Neural progenitor cell (in vitro differentiated cells): Measurements from ENCODE around the gene ANK3. TPM values are rescaled to one million over a fixed set of nuclear protein-coding genes. Genes with fewer than 3 reads are reported as not detected.

ENCODE experiments used
- DNase-seq: peaks from one replicate; pipeline ENCODE4 v3.0.0-alpha.2; 2016; ENCODE audit warnings: low spot score
- H2AFZ ChIP-seq: fragments of 200-600 bp; sonication (generic); replicated peaks from 2 replicates; pipeline ENCODE4 v1.6.1; 2016; ENCODE audit warnings: antibody characterized with exemption
- H3F3A ChIP-seq: fragments of 200-600 bp; sonication (generic); 2 replicates; pipeline ENCODE4 v1.6.1; 2016; ENCODE audit warnings: antibody characterized with exemption, low read depth
- H3K27ac ChIP-seq: fragments of 200-600 bp; sonication (generic); 2 replicates; pipeline ENCODE4 v1.5.1; 2016; ENCODE audit warnings: mild to moderate bottlenecking
- H3K27me3 ChIP-seq: fragments of 200-600 bp; sonication (generic); 2 replicates; pipeline ENCODE4 v1.6.1; 2016; ENCODE audit warnings: mild to moderate bottlenecking, moderate library complexity
- H3K36me3 ChIP-seq: fragments of 200-600 bp; sonication (generic); 2 replicates; pipeline ENCODE4 v1.5.1; 2016
- H3K4me1 ChIP-seq: fragments of 200-600 bp; sonication (generic); 2 replicates; pipeline ENCODE4 v1.6.1; 2016; ENCODE audit warnings: mixed run types
- H3K4me2 ChIP-seq: fragments of 200-600 bp; sonication (generic); 2 replicates; pipeline ENCODE4 v1.6.1; 2016
- H3K4me3 ChIP-seq: fragments of 200-600 bp; sonication (generic); 2 replicates; pipeline ENCODE4 v1.5.1; 2016
- H3K79me2 ChIP-seq: fragments of 200-600 bp; sonication (generic); 2 replicates; pipeline ENCODE4 v1.6.1; 2016; ENCODE audit warnings: low read depth
- H3K9ac ChIP-seq: fragments of 200-600 bp; sonication (generic); 2 replicates; pipeline ENCODE4 v1.6.1; 2016
- H3K9me3 ChIP-seq: fragments of 200-600 bp; sonication (generic); 2 replicates; pipeline ENCODE4 v1.5.1; 2016; ENCODE audit warnings: low read depth
- H4K20me1 ChIP-seq: fragments of 200-600 bp; sonication (generic); 2 replicates; pipeline ENCODE4 v1.6.1; 2016; ENCODE audit warnings: low read depth
- H3K27ac Mint-ChIP-seq: 3 replicates; pipeline ENCODE4 v1.8.0; 2021; ENCODE audit warnings: mixed read lengths
- H3K27me3 Mint-ChIP-seq: 2 replicates; pipeline ENCODE4 v1.8.0; 2022; ENCODE audit warnings: low read depth, mild to moderate bottlenecking, inconsistent platforms, moderate library complexity, mixed read lengths; ENCODE audit not compliant: insufficient read depth
- H3K36me3 Mint-ChIP-seq: 3 replicates; pipeline ENCODE4 v1.8.0; 2021; ENCODE audit warnings: mixed read lengths
- H3K4me1 Mint-ChIP-seq: 3 replicates; pipeline ENCODE4 v1.8.0; 2021; ENCODE audit warnings: mixed read lengths
- H3K4me3 Mint-ChIP-seq: 3 replicates; pipeline ENCODE4 v1.8.0; 2021; ENCODE audit warnings: mild to moderate bottlenecking, moderate library complexity, mixed read lengths
- H3K9me3 Mint-ChIP-seq: 3 replicates; pipeline ENCODE4 v1.8.0; 2020; ENCODE audit warnings: mixed read lengths
- EZH2 ChIP-seq: fragments of 200-600 bp; sonication (generic); IDR thresholded peaks from 2 replicates; pipeline ENCODE4 v1.6.1; 2017; ENCODE audit warnings: antibody characterized with exemption, mild to moderate bottlenecking, moderate library complexity
- EZH2phosphoT487 ChIP-seq: fragments of 200-600 bp; sonication (generic); IDR thresholded peaks from 2 replicates; pipeline ENCODE4 v1.6.1; 2017; ENCODE audit warnings: antibody characterized with exemption
- total RNA-seq: library from RNA; depleted of rRNA; stranded (reverse); fragments of >200 nt; gene quantifications from 2 replicates; pipeline ENCODE4 v1.2.3, GENCODE V29; 2015; ENCODE audit warnings: low replicate concordance
- TF ChIP-seq, protein P1 (sequence below): fragments of 200-600 bp; sonication (generic); IDR thresholded peaks from 2 replicates; pipeline ENCODE4 v1.5.1; 2017; ENCODE audit warnings: antibody characterized with exemption, mild to moderate bottlenecking

Gene ANK3
- total RNA-seq, 1 donor from 2014 or later = 54.1 TPM

DNA sequence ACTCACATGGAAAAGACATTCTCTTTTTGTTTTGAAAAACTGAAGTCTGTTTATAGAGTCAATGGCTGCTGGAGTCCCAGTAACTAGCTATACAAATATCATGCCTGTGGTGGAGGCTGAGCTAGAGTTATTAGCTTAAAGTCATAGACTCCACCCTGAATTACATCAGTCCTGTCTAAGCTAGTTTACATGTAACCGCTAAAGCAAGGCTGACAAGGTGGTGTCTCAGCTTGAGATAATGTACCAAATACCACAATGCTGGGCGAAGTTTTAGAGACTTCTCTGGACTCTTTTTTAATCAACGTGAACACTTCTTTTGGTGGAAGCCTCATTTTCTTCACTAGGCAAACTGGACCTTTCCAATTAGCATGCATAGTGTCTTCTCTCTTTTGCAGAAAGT, 219.4 kb downstream of the ANK3 start:
- Histone ChIP-seq H2AFZ (no peak overlapping the region), H3F3A (no peaks in the 10 kb centered on the region), H3K27me3 (peaks cover 13% of the 10 kb centered on the region), H3K27ac (no peak overlapping the region), H3K4me3 (no peak overlapping the region), H3K9ac (no peak overlapping the region), H4K20me1 (no peaks in the 10 kb centered on the region), H3K9me3 (no peaks in the 10 kb centered on the region), H3K36me3 (no peaks in the 10 kb centered on the region), H3K4me2 (no peak overlapping the region), H3K79me2 (no peaks in the 10 kb centered on the region), H3K4me1 (peaks cover 8% of the 10 kb centered on the region)
- Mint-ChIP-seq H3K4me1 (peaks cover 10% of the 10 kb centered on the region), H3K4me3 (no peak overlapping the region), H3K27me3 (peaks cover 3% of the 10 kb centered on the region), H3K27ac (no peak overlapping the region), H3K36me3 (no peaks in the 10 kb centered on the region), H3K9me3 (no peaks in the 10 kb centered on the region)
- TF ChIP-seq EZH2phosphoT487 (no peak), EZH2 (no peak)
- TF ChIP-seq, protein P1, sequence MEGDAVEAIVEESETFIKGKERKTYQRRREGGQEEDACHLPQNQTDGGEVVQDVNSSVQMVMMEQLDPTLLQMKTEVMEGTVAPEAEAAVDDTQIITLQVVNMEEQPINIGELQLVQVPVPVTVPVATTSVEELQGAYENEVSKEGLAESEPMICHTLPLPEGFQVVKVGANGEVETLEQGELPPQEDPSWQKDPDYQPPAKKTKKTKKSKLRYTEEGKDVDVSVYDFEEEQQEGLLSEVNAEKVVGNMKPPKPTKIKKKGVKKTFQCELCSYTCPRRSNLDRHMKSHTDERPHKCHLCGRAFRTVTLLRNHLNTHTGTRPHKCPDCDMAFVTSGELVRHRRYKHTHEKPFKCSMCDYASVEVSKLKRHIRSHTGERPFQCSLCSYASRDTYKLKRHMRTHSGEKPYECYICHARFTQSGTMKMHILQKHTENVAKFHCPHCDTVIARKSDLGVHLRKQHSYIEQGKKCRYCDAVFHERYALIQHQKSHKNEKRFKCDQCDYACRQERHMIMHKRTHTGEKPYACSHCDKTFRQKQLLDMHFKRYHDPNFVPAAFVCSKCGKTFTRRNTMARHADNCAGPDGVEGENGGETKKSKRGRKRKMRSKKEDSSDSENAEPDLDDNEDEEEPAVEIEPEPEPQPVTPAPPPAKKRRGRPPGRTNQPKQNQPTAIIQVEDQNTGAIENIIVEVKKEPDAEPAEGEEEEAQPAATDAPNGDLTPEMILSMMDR = no peak
- no peak for DNase-seq

DNA sequence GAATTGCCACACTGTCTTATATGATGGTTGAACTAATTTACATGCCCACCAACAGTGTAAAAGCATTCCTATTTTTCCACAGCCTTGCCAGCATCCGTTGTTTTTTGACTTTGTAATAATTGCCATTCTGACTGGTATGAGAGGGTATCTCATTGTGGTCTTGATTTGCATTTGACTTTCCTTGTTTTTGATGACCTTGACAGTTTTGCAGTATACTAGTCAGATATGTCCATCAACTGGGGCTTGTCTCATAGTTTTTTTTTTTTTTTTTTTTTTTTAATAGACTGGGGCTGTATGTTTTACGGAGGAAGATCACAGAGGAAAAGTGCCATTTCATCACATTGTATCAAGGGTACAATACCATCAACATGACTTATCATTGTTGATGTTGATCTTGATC, 220.6 kb downstream of the ANK3 start:
- Histone ChIP-seq H4K20me1 (no peaks in the 10 kb centered on the region), H3K79me2 (no peaks in the 10 kb centered on the region), H2AFZ (no peak overlapping the region), H3K36me3 (no peaks in the 10 kb centered on the region), H3K4me3 (no peak overlapping the region), H3K27me3 (peaks cover 13% of the 10 kb centered on the region), H3K9me3 (no peaks in the 10 kb centered on the region), H3F3A (no peaks in the 10 kb centered on the region), H3K4me2 (no peak overlapping the region), H3K9ac (no peak overlapping the region), H3K27ac (no peak overlapping the region), H3K4me1 (peaks cover 10% of the 10 kb centered on the region)
- peaks cover under 1% of the 10 kb centered on the region for H3K27me3 Mint-ChIP-seq
- TF ChIP-seq EZH2 = no peak
- no peak for TF ChIP-seq EZH2phosphoT487
- TF ChIP-seq, protein P1 = no peak
- no peak overlapping the region for H3K27ac Mint-ChIP-seq
- no peak for DNase-seq
- no peaks in the 10 kb centered on the region for H3K36me3 Mint-ChIP-seq
- H3K4me1 Mint-ChIP-seq = peaks cover 10% of the 10 kb centered on the region
- H3K9me3 Mint-ChIP-seq = no peaks in the 10 kb centered on the region
- no peak overlapping the region for H3K4me3 Mint-ChIP-seq

DNA sequence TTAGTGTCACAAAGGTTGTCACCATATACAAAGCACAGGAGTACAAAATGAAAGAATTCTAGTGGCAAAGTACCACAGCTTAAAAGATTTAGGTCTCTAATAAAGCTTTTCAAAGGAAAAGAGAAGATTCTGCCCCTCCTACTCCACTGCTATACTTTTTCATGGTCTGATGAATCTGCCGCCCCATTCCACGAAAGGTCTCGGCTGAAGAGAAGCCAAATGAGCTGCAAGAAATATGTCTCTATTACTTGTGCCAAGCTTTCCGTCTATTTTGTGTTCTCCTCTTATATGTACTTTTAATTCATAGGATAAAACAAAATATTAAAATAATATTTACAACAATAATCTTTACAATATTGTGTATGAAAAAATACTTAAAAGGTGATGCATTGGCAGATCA, 222.6 kb downstream of the ANK3 start:
- H3K36me3 ChIP-seq = no peaks in the 10 kb centered on the region
- no peaks in the 10 kb centered on the region for H3K27me3 Mint-ChIP-seq
- peaks cover 7% of the 10 kb centered on the region for H3K4me1 Mint-ChIP-seq
- no peaks in the 10 kb centered on the region for H3K79me2 ChIP-seq
- no peak for DNase-seq
- peaks cover 10% of the 10 kb centered on the region for H3K4me1 ChIP-seq
- no peaks in the 10 kb centered on the region for H4K20me1 ChIP-seq
- no peak overlapping the region for H3K4me3 Mint-ChIP-seq
- H3K4me3 ChIP-seq = no peak overlapping the region
- H3K4me2 ChIP-seq = no peak overlapping the region
- H3K27ac ChIP-seq = no peak overlapping the region
- no peak overlapping the region for H2AFZ ChIP-seq
- H3K36me3 Mint-ChIP-seq = no peaks in the 10 kb centered on the region
- no peaks in the 10 kb centered on the region for H3F3A ChIP-seq
- peaks cover 24% of the 10 kb centered on the region for H3K27me3 ChIP-seq
- H3K9me3 Mint-ChIP-seq = no peaks in the 10 kb centered on the region
- no peaks in the 10 kb centered on the region for H3K9me3 ChIP-seq
- no peak overlapping the region for H3K9ac ChIP-seq
- no peak for TF ChIP-seq EZH2
- TF ChIP-seq EZH2phosphoT487 = no peak
- TF ChIP-seq, protein P1 = no peak
- H3K27ac Mint-ChIP-seq = no peak overlapping the region
